ENCODE measurements around the gene AMIGO2. TPM values are rescaled to one million over a fixed set of nuclear protein-coding genes. Genes with fewer than 3 reads are reported as not detected.

The AMIGO2 gene
- total and polyA plus RNA-seq, 2 donors (not counting 1 experiment from before 2014, with no cell fraction given): 6.9 to 12.4 TPM

- Histone ChIP-seq H3K79me2 (ENCODE audit: control insufficient read depth, insufficient read depth, low read length) (no peaks in the 10 kb centered on the region), H3K4me2 (ENCODE audit: extremely low read depth, insufficient read depth, low read length) (no peak overlapping the region), H3K36me3 (ENCODE audit: control insufficient read depth, insufficient read depth, low read length) (no peaks in the 10 kb centered on the region), H3K27ac (ENCODE audit: insufficient read depth, low read length) (no peak overlapping the region), H3K27me3 (ENCODE audit: control insufficient read depth, insufficient read depth, low read length) (no peaks in the 10 kb centered on the region), H3K9me3 (ENCODE audit: control insufficient read depth, insufficient read depth, low read depth, low read length) (no peaks in the 10 kb centered on the region), H4K20me1 (ENCODE audit: control insufficient read depth, extremely low read depth, insufficient read depth, low read length) (no peaks in the 10 kb centered on the region), H2AFZ (ENCODE audit: low read length) (no peak overlapping the region), H3K4me1 (ENCODE audit: control insufficient read depth, extremely low read depth, insufficient read depth, low read length) (no peaks in the 10 kb centered on the region), H3K9ac (ENCODE audit: insufficient read depth, low read length) (no peak overlapping the region), H3K4me3 (replicated peaks in 1 of 4; ENCODE audit: control extremely low read depth in 1 of 4, insufficient read depth in 1 of 4, low read depth in 3 of 4, low read length in 4 of 4) (no peak overlapping the region)
- DNase-seq (ENCODE audit: low read depth in 2 of 2): no peak
- no peak for TF ChIP-seq EZH2 (IDR thresholded peaks at IDR 0.05; ENCODE audit: low read length, missing control alignments)
- TF ChIP-seq CTCF (conservative IDR thresholded peaks at IDR 0.05 in 1 of 2, IDR thresholded peaks at IDR 0.05 in 1 of 2; ENCODE audit: low read depth in 1 of 2, low read length in 2 of 2): no peak
Measured at GRCh38 chr12:47110718-47111391, 31.1 kb upstream of the AMIGO2 start.

GRCh38 chr12:47110011-47110541 is 30.3 kb upstream of the AMIGO2 start:
- Histone ChIP-seq H3K79me2 (ENCODE audit: control insufficient read depth, insufficient read depth, low read length) (no peaks in the 10 kb centered on the region), H4K20me1 (ENCODE audit: control insufficient read depth, extremely low read depth, insufficient read depth, low read length) (no peaks in the 10 kb centered on the region), H3K9ac (ENCODE audit: insufficient read depth, low read length) (no peak overlapping the region), H3K4me1 (ENCODE audit: control insufficient read depth, extremely low read depth, insufficient read depth, low read length) (no peaks in the 10 kb centered on the region), H3K36me3 (ENCODE audit: control insufficient read depth, insufficient read depth, low read length) (no peaks in the 10 kb centered on the region), H3K27me3 (ENCODE audit: control insufficient read depth, insufficient read depth, low read length) (no peaks in the 10 kb centered on the region), H3K27ac (ENCODE audit: insufficient read depth, low read length) (no peak overlapping the region), H3K4me3 (replicated peaks in 1 of 4; ENCODE audit: control extremely low read depth in 1 of 4, insufficient read depth in 1 of 4, low read depth in 3 of 4, low read length in 4 of 4) (no peak overlapping the region), H3K9me3 (ENCODE audit: control insufficient read depth, insufficient read depth, low read depth, low read length) (no peaks in the 10 kb centered on the region), H2AFZ (ENCODE audit: low read length) (no peak overlapping the region), H3K4me2 (ENCODE audit: extremely low read depth, insufficient read depth, low read length) (no peak overlapping the region)
- TF ChIP-seq CTCF (conservative IDR thresholded peaks at IDR 0.05 in 1 of 2, IDR thresholded peaks at IDR 0.05 in 1 of 2; ENCODE audit: low read depth in 1 of 2, low read length in 2 of 2): no peak
- no peak for TF ChIP-seq EZH2 (IDR thresholded peaks at IDR 0.05; ENCODE audit: low read length, missing control alignments)
- DNase-seq (ENCODE audit: low read depth in 2 of 2): no peak

DNA sequence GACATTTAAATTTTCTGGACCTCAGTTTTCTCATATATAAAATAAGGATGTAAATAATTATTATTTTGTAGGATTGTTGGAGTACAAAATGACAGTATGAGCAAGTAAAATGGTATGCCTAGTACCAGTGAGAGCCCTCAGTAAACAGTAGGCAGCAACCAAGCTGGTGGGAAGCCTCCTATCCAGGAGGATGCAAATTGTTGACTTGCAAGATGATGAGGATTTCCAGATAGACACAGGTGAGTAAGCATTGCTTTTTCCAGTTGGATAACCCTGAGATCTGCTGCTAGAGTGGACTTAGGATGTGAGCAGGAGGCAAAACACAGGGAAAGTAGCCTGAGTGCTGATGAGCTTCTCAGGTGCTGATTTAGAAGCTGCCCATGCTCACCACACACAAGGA is 28.2 kb upstream of the AMIGO2 start:
- Histone ChIP-seq H4K20me1 (ENCODE audit: control insufficient read depth, extremely low read depth, insufficient read depth, low read length) (no peaks in the 10 kb centered on the region), H3K9me3 (ENCODE audit: control insufficient read depth, insufficient read depth, low read depth, low read length) (no peaks in the 10 kb centered on the region), H3K27ac (ENCODE audit: insufficient read depth, low read length) (no peak overlapping the region), H3K36me3 (ENCODE audit: control insufficient read depth, insufficient read depth, low read length) (no peaks in the 10 kb centered on the region), H3K27me3 (ENCODE audit: control insufficient read depth, insufficient read depth, low read length) (no peaks in the 10 kb centered on the region), H3K79me2 (ENCODE audit: control insufficient read depth, insufficient read depth, low read length) (no peaks in the 10 kb centered on the region), H2AFZ (ENCODE audit: low read length) (no peak overlapping the region), H3K4me3 (replicated peaks in 1 of 4; ENCODE audit: control extremely low read depth in 1 of 4, insufficient read depth in 1 of 4, low read depth in 3 of 4, low read length in 4 of 4) (no peak overlapping the region), H3K9ac (ENCODE audit: insufficient read depth, low read length) (no peak overlapping the region), H3K4me1 (ENCODE audit: control insufficient read depth, extremely low read depth, insufficient read depth, low read length) (peaks cover 3% of the 10 kb centered on the region), H3K4me2 (ENCODE audit: extremely low read depth, insufficient read depth, low read length) (no peak overlapping the region)
- TF ChIP-seq EZH2 (IDR thresholded peaks at IDR 0.05; ENCODE audit: low read length, missing control alignments) (no peak), CTCF (conservative IDR thresholded peaks at IDR 0.05 in 1 of 2, IDR thresholded peaks at IDR 0.05 in 1 of 2; ENCODE audit: low read depth in 1 of 2, low read length in 2 of 2) (no peak)
- DNase-seq (ENCODE audit: low read depth in 2 of 2): no peak

Measured in fibroblast of lung (primary cell).